Peyer's patch (tissue), 4 donors: ENCODE measurements around the gene SIX4. TPM values are rescaled to one million over a fixed set of nuclear protein-coding genes. Genes with fewer than 3 reads are reported as not detected.

Experiments used
- DNase-seq, 3 donors: peaks; one replicate each; pipeline ENCODE4 v3.0.0-alpha.2; 2017 to 2019
- H3K27ac ChIP-seq, 4 donors: fragments of 200-600 bp; sonication (generic); one replicate each; pipeline ENCODE4 v1.5.1; 2016 to 2019
- H3K27me3 ChIP-seq, 2 donors: fragments of 200-600 bp; sonication (generic); one replicate each; pipeline ENCODE4 v1.5.1; 2019
- H3K36me3 ChIP-seq, 3 donors: fragments of 200-600 bp; sonication (generic); one replicate each; pipeline ENCODE4 v1.5.1; 2016 to 2019
- H3K4me1 ChIP-seq, 4 donors: fragments of 200-600 bp; sonication (generic); one replicate each; pipeline ENCODE4 v1.5.1; 2016 to 2019
- H3K4me3 ChIP-seq, 4 donors: fragments of 200-600 bp; sonication (generic); 1 replicate in 3 of 4; 2 replicates in 1 of 4; pipeline ENCODE4 v1.5.1; 2016 to 2019; ENCODE audit warnings: mild to moderate bottlenecking in 1 of 4
- H3K9me3 ChIP-seq, 4 donors: fragments of 200-600 bp; sonication (generic); one replicate each; pipeline ENCODE4 v1.5.1; 2016 to 2019; ENCODE audit warnings: mild to moderate bottlenecking in 1 of 4
- POLR2A ChIP-seq, 2 donors: fragments of 450-650 bp; IDR thresholded peaks; one replicate each; pipeline ENCODE4 v1.5.1; 2017; ENCODE audit warnings: antibody characterized with exemption in 2 of 2, mild to moderate bottlenecking in 2 of 2, moderate library complexity in 2 of 2
- total RNA-seq, 4 donors: library from RNA; depleted of rRNA; stranded (reverse); fragments of >200 nt; gene quantifications; one replicate each; pipeline ENCODE4 v1.1.0, GENCODE V29; 2016
- TF ChIP-seq, protein P1 (sequence below), 6 experiments: fragments of 450-650 bp in 4 of 6; fragments of 200-600 bp in 2 of 6; sonication (generic) in 1 of 6; IDR thresholded peaks; one replicate each; pipeline ENCODE4 v1.5.1; 2017 to 2019; ENCODE audit warnings: antibody characterized with exemption in 6 of 6, mild to moderate bottlenecking in 3 of 6, moderate library complexity in 1 of 6

SIX4 gene
- total RNA-seq, 4 donors from 2014 or later: 2.1 TPM; not detected in 3

DNA sequence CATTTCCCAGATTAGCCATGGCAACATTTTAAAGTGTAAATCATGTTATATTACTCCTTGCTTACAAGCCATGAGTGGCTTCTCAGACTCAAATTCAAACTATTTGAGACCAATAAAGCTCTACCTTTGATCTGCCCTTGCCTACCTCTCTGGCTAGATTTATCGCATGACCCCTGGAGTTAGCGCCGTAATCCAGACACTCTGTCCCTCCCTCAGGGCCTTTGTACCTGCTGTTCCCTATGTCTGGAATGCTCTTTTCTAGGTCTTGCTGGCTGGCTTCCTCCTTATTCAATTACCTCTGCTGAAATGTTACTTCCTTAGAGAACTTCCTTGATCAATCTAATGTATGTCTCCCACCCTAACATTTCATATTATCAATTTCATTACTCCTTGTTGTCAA, 16.3 kb downstream of the SIX4 start:
- Histone ChIP-seq H3K4me3 (no peak overlapping the region), H3K36me3 (no peaks in the 10 kb centered on the region), H3K9me3 (no peaks in the 10 kb centered on the region), H3K27me3 (no peaks in the 10 kb centered on the region), H3K27ac (no peak overlapping the region), H3K4me1 (no peaks in the 10 kb centered on the region)
- no peak for DNase-seq
- TF ChIP-seq POLR2A (IDR thresholded peaks at IDR 0.05): no peak
- TF ChIP-seq, protein P1, sequence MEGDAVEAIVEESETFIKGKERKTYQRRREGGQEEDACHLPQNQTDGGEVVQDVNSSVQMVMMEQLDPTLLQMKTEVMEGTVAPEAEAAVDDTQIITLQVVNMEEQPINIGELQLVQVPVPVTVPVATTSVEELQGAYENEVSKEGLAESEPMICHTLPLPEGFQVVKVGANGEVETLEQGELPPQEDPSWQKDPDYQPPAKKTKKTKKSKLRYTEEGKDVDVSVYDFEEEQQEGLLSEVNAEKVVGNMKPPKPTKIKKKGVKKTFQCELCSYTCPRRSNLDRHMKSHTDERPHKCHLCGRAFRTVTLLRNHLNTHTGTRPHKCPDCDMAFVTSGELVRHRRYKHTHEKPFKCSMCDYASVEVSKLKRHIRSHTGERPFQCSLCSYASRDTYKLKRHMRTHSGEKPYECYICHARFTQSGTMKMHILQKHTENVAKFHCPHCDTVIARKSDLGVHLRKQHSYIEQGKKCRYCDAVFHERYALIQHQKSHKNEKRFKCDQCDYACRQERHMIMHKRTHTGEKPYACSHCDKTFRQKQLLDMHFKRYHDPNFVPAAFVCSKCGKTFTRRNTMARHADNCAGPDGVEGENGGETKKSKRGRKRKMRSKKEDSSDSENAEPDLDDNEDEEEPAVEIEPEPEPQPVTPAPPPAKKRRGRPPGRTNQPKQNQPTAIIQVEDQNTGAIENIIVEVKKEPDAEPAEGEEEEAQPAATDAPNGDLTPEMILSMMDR (IDR thresholded peaks at IDR 0.05): no peak

- Histone ChIP-seq H3K36me3 (no peaks in the 10 kb centered on the region), H3K9me3 (peaks cover 0 to 8% (median 3%) of the 10 kb centered on the region in 4 donors), H3K27me3 (no peaks in the 10 kb centered on the region), H3K4me3 (no peak overlapping the region), H3K4me1 (no peaks in the 10 kb centered on the region), H3K27ac (no peak overlapping the region)
- no peak for DNase-seq
- no peak for TF ChIP-seq POLR2A (IDR thresholded peaks at IDR 0.05)
- TF ChIP-seq, protein P1 (IDR thresholded peaks at IDR 0.05): no peak
These were observed 19.1 kb downstream of the SIX4 start for GRCh38 chr14:60705100-60705499.

DNA sequence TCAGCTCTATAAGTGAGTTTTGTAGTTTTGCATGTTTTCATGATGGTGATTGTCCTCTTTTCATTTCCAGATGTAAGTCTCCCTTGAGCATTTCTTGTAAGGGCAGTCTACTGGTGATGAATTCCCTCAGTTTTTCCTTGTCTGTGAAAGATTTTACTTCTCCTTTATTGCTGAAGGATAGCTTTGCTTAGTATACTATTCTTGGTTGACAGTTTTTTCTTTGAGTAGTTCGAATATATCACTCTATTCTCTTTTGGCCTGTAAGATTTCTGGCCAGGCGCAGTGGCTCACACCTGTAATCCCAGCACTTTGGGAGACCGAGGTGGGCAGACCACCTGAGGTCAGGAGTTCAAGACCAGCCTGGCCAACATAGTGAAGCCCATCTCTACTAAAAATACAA, 23.6 kb downstream of the SIX4 start:
- TF ChIP-seq, protein P1 (IDR thresholded peaks at IDR 0.05): no peak
- TF ChIP-seq POLR2A (IDR thresholded peaks at IDR 0.05): no peak
- Histone ChIP-seq H3K36me3 (no peaks in the 10 kb centered on the region), H3K4me3 (no peak overlapping the region)

DNA sequence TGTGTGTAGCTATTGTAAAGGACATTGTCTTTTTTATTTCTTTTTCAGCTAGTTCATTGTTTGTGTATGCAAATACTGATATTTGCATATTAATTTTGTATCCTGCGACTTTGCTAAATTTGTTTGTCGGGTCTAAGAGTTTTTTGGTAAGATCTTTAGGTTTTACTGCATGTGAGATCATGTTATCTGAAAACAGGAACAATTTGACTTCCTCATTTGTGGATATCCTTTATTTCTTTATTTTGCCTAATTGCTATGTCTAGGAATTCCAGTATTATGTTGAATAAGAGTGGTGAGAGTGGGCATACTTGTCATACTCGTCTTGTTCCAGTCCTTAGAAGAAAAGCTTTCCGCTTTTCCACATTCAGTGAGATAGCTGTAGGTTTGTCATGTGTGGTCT, 28.8 kb downstream of the SIX4 start:
- no peaks in the 10 kb centered on the region for H3K36me3 ChIP-seq
- H3K27me3 ChIP-seq: no peaks in the 10 kb centered on the region
- DNase-seq: no peak
- no peaks in the 10 kb centered on the region for H3K4me1 ChIP-seq
- H3K9me3 ChIP-seq: peaks cover 0 to 3% (median 0%) of the 10 kb centered on the region in 4 donors
- TF ChIP-seq, protein P1 (IDR thresholded peaks at IDR 0.05): no peak
- TF ChIP-seq POLR2A (IDR thresholded peaks at IDR 0.05): no peak
- H3K27ac ChIP-seq: no peak overlapping the region
- H3K4me3 ChIP-seq: no peak overlapping the region

More for the DNA sequence above, 23.6 kb downstream of the SIX4 start:
- Histone ChIP-seq H3K27me3 (no peaks in the 10 kb centered on the region), H3K4me1 (no peaks in the 10 kb centered on the region), H3K27ac (no peak overlapping the region), H3K9me3 (peaks cover 0 to 9% (median 3%) of the 10 kb centered on the region in 4 donors)
- no peak for DNase-seq

DNA sequence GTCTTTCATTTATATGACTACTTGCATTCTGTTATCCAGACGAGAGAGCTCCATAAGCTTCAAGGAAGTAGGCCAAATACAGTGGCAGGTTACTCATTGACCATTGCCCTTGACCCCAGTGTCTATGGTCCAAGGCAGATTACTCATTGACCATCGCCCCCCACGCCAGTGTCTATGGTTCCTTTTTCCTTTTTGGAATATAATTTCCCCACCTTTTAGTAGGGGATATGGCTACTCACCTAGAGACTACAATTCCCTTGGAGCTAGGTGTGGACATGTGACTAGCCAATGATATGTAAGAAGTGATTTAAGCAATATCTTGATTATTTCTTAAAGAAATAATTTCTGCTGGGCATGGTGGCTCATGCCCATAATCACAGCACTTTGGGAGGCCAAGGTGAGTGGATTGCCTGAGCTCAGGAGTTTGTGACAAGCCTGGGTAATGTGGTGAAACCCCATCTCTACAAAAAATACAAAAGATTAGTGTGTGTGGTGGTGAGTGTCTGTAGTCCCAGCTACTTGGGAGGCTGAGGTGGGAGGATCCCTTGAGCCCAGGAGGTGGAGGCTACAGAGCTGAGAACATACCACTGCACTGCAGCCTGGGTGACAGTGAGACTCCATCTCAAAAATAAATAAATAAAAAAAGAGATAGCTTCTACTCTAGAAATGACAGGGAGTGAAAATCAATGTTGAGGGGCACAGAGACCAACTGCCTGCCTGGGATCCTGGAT, 32.6 kb downstream of the SIX4 start:
- H3K9me3 ChIP-seq: no peaks in the 10 kb centered on the region
- no peak for DNase-seq
- TF ChIP-seq POLR2A (IDR thresholded peaks at IDR 0.05): no peak
- TF ChIP-seq, protein P1 (IDR thresholded peaks at IDR 0.05): no peak
- H3K4me3 ChIP-seq: no peak overlapping the region
- no peaks in the 10 kb centered on the region for H3K27me3 ChIP-seq
- H3K4me1 ChIP-seq: no peaks in the 10 kb centered on the region
- H3K27ac ChIP-seq: no peak overlapping the region
- no peaks in the 10 kb centered on the region for H3K36me3 ChIP-seq
